ENCODE data around the gene TEX264.

Gene TEX264

GRCh38 chr3:51662456-51662855, 8.6 kb upstream of the TEX264 start:
- no peak for TF ChIP-seq CTCF (IDR thresholded peaks at IDR 0.05; ENCODE audit: low read depth, low read length)
- no peak for DNase-seq
- H3K9me3 ChIP-seq (ENCODE audit: severe bottlenecking): no peaks in the 10 kb centered on the region
- no peak overlapping the region for H3K4me3 ChIP-seq (ENCODE audit: low read depth, low read length)
- no peak overlapping the region for H3K27ac ChIP-seq
- H3K27me3 ChIP-seq (ENCODE audit: insufficient read depth, low read depth, severe bottlenecking): no peaks in the 10 kb centered on the region
- H3K36me3 ChIP-seq: peaks cover 42% of the 10 kb centered on the region

- no peaks in the 10 kb centered on the region for H3K9me3 ChIP-seq (ENCODE audit: severe bottlenecking)
- no peak overlapping the region; the same call in 1 of the 2 replicates for H3K27ac ChIP-seq
- H3K4me3 ChIP-seq (ENCODE audit: low read depth, low read length): no peak overlapping the region
Observed at GRCh38 chr3:51668756-51669155, 2.3 kb upstream of the TEX264 start.

GRCh38 chr3:51669241-51670052, 1.6 kb upstream of the TEX264 start:
- Histone ChIP-seq H3K36me3 (no peaks in the 10 kb centered on the region; the same call in 1 of the 2 replicates), H3K27ac (no peak overlapping the region), H3K27me3 (ENCODE audit: insufficient read depth, low read depth, severe bottlenecking) (no peaks in the 10 kb centered on the region), H3K9me3 (ENCODE audit: severe bottlenecking) (no peaks in the 10 kb centered on the region), H3K4me3 (ENCODE audit: low read depth, low read length) (no peak overlapping the region)
- peak; percentile 91 for DNase-seq
- peak; percentile 99 for TF ChIP-seq CTCF (IDR thresholded peaks at IDR 0.05; ENCODE audit: low read depth, low read length)

More at GRCh38 chr3:51668756-51669155, 2.3 kb upstream of the TEX264 start:
- Histone ChIP-seq H3K36me3 (no peaks in the 10 kb centered on the region; the same call in 1 of the 2 replicates), H3K27me3 (ENCODE audit: insufficient read depth, low read depth, severe bottlenecking) (no peaks in the 10 kb centered on the region)
- no peak for DNase-seq
- TF ChIP-seq CTCF (IDR thresholded peaks at IDR 0.05; ENCODE audit: low read depth, low read length): no peak

GRCh38 chr3:51670053-51670822, 814 bp upstream of the TEX264 start:
- no peak for DNase-seq
- TF ChIP-seq CTCF (IDR thresholded peaks at IDR 0.05; ENCODE audit: low read depth, low read length): no peak
- no peaks in the 10 kb centered on the region for H3K9me3 ChIP-seq (ENCODE audit: severe bottlenecking)
- H3K27ac ChIP-seq: peak overlapping the region; percentile 47; the same call in 1 of the 2 replicates
- H3K4me3 ChIP-seq (ENCODE audit: low read depth, low read length): peak overlapping the region; percentile 97
- no peaks in the 10 kb centered on the region for H3K27me3 ChIP-seq (ENCODE audit: insufficient read depth, low read depth, severe bottlenecking)
- H3K36me3 ChIP-seq: peaks cover 6% of the 10 kb centered on the region

GRCh38 chr3:51671734-51672475, 853 bp downstream of the TEX264 start:
- peak overlapping the region; percentile 90 for H3K27ac ChIP-seq
- H3K36me3 ChIP-seq: peaks cover 13% of the 10 kb centered on the region
- TF ChIP-seq CTCF (IDR thresholded peaks at IDR 0.05; ENCODE audit: low read depth, low read length): no peak
- H3K9me3 ChIP-seq (ENCODE audit: severe bottlenecking): no peaks in the 10 kb centered on the region
- no peaks in the 10 kb centered on the region for H3K27me3 ChIP-seq (ENCODE audit: insufficient read depth, low read depth, severe bottlenecking)
- DNase-seq: peak; percentile 79
- H3K4me3 ChIP-seq (ENCODE audit: low read depth, low read length): peak overlapping the region; percentile 97
